ENCODE measurements around the gene GRIN2C.

- no peak for TF ChIP-seq POLR2AphosphoS5 (IDR thresholded peaks at IDR 0.05; ENCODE audit: insufficient read depth, low read depth, low read length)
- no peak for TF ChIP-seq POLR2A (IDR thresholded peaks at IDR 0.05; ENCODE audit: low read depth, low read length)
- no peak for TF ChIP-seq CTCF (IDR thresholded peaks at IDR 0.05; ENCODE audit: extremely low read depth in 1 of 2, insufficient read depth in 1 of 2, low read depth in 1 of 2, low read length in 2 of 2)
- TF ChIP-seq MAX (IDR thresholded peaks at IDR 0.05; ENCODE audit: insufficient read depth, insufficient read length) = no peak
- TF ChIP-seq JUN (IDR thresholded peaks at IDR 0.05; ENCODE audit: borderline replicate concordance, insufficient read depth, insufficient read length, low read depth) = no peak
- no peak for TF ChIP-seq MYC (IDR thresholded peaks at IDR 0.05; ENCODE audit: low read depth, low read length)
Measured at GRCh38 chr17:74868908-74869255, 9.2 kb upstream of the GRIN2C start.
